HL-60 (cell line): Measurements from ENCODE around the gene DNAJC18.
A peak's percentile ranks its signal among the peaks of the same experiment; 100 is the strongest.

Experiments
- DNase-seq, 2 experiments: peaks; one replicate each; pipeline ENCODE4 v3.0.0-alpha.2; 2010 to 2020; ENCODE audit warnings: low read depth in 1 of 2, low spot score in 1 of 2
- H3K27ac ChIP-seq: fragments of 250-450 bp; sonication (Bioruptor Pico); replicated peaks from 2 replicates; pipeline ENCODE4 v1.5.1; 2020; ENCODE audit warnings: mild to moderate bottlenecking, moderate library complexity
- H3K27me3 ChIP-seq: fragments of 250-450 bp; sonication (Bioruptor Pico); 2 replicates; pipeline ENCODE4 v1.5.1; 2021; ENCODE audit warnings: mild to moderate bottlenecking, moderate library complexity; ENCODE audit not compliant: insufficient read depth, poor library complexity, severe bottlenecking
- H3K4me3 ChIP-seq: replicated peaks from 2 replicates; pipeline ENCODE4 v1.5.1; 2011; ENCODE audit warnings: mild to moderate bottlenecking, control low read depth, low read length; ENCODE audit not compliant: insufficient read depth
- CTCF ChIP-seq: IDR thresholded peaks from one replicate; pipeline ENCODE4 v1.5.1; 2011; ENCODE audit warnings: low read length, control low read depth, inconsistent platforms; ENCODE audit not compliant: insufficient read depth
- GABPA ChIP-seq: IDR thresholded peaks from 2 replicates; pipeline ENCODE4 v1.6.1; 2012; ENCODE audit warnings: low read depth
- POLR2AphosphoS5 ChIP-seq: IDR thresholded peaks from 2 replicates; pipeline ENCODE4 v1.6.1; 2012; ENCODE audit warnings: low read depth
- REST ChIP-seq: IDR thresholded peaks from 2 replicates; pipeline ENCODE4 v1.6.1; 2012; ENCODE audit warnings: low read depth; ENCODE audit not compliant: insufficient replicate concordance
- SPI1 ChIP-seq: IDR thresholded peaks from 2 replicates; pipeline ENCODE4 v1.6.1; 2012; ENCODE audit warnings: low read depth, mild to moderate bottlenecking, borderline replicate concordance

Gene DNAJC18

GRCh38 chr5:139384591-139385051 lies 54.7 kb downstream of the DNAJC18 start:
- TF ChIP-seq GABPA, result no peak
- TF ChIP-seq REST, result no peak
- TF ChIP-seq SPI1, result no peak
- TF ChIP-seq POLR2AphosphoS5, result no peak
- no peak for TF ChIP-seq CTCF
- DNase-seq, result no peak
- Histone ChIP-seq H3K27me3 (no peaks in the 10 kb centered on the region), H3K4me3 (no peak overlapping the region), H3K27ac (peak overlapping the region; percentile 87)

- TF ChIP-seq POLR2AphosphoS5, result no peak
- no peak for TF ChIP-seq SPI1
- no peak for TF ChIP-seq CTCF
- TF ChIP-seq REST, result no peak
- TF ChIP-seq GABPA, result no peak
- Histone ChIP-seq H3K27me3 (no peaks in the 10 kb centered on the region), H3K27ac (peak overlapping the region; percentile 87; the same call in 1 of the 2 replicates), H3K4me3 (no peak overlapping the region)
- DNase-seq, result no peak
Measured at GRCh38 chr5:139383993-139384590, 55.2 kb downstream of the DNAJC18 start.

- H3K27ac ChIP-seq, result no peak within 1 kb of the TSS
- no peak within 1 kb of the TSS for H3K4me3 ChIP-seq
- no peak for TF ChIP-seq REST
- TF ChIP-seq POLR2AphosphoS5, result no peak
- TF ChIP-seq SPI1, result no peak
- no peak for TF ChIP-seq CTCF
- TF ChIP-seq GABPA, result no peak
- DNase-seq, result no peak
- H3K27me3 ChIP-seq, result no peaks in the 10 kb centered on the region
Measured at GRCh38 chr5:139383275-139383992, 55.9 kb downstream of the DNAJC18 start, which contains the start of gene SLC23A1. Gene SLC23A1, minus strand, starts transcription at chr5:139383297. Its CDS starts 44 bp downstream, at chr5:139383253.
